Measurements from ENCODE around the gene RPTOR. TPM values are rescaled to one million over a fixed set of nuclear protein-coding genes. Genes with fewer than 3 reads are reported as not detected.

The RPTOR gene
- polyA plus RNA-seq, 3 donors from 2014 or later: 1.8 to 10.2 (median 3.8) TPM

- Mint-ChIP-seq H3K4me3 (no peak overlapping the region), H3K27me3 (ENCODE audit: low read depth in 3 of 3) (peaks cover 0 to 8% (median 2%) of the 10 kb centered on the region in 3 donors), H3K27ac (no peak overlapping the region), H3K9me3 (no peaks in the 10 kb centered on the region), H3K4me1 (peaks cover 0 to 6% of the 10 kb centered on the region in 2 donors), H3K36me3 (peaks cover 0 to 7% (median 0%) of the 10 kb centered on the region in 3 donors)
- no peak for DNase-seq
Observed at GRCh38 chr17:80817861-80818260, 273.2 kb downstream of the RPTOR start.

- no peak for DNase-seq
- Mint-ChIP-seq H3K27ac (no peak overlapping the region), H3K36me3 (peaks cover 4 to 6% (median 5%) of the 10 kb centered on the region in 3 donors), H3K9me3 (no peaks in the 10 kb centered on the region), H3K4me3 (no peak overlapping the region), H3K4me1 (peaks cover 0 to 5% of the 10 kb centered on the region in 2 donors), H3K27me3 (ENCODE audit: low read depth in 3 of 3) (peaks cover 0 to 8% (median 2%) of the 10 kb centered on the region in 3 donors)
Observed at GRCh38 chr17:80818871-80819270, 274.2 kb downstream of the RPTOR start.

DNA sequence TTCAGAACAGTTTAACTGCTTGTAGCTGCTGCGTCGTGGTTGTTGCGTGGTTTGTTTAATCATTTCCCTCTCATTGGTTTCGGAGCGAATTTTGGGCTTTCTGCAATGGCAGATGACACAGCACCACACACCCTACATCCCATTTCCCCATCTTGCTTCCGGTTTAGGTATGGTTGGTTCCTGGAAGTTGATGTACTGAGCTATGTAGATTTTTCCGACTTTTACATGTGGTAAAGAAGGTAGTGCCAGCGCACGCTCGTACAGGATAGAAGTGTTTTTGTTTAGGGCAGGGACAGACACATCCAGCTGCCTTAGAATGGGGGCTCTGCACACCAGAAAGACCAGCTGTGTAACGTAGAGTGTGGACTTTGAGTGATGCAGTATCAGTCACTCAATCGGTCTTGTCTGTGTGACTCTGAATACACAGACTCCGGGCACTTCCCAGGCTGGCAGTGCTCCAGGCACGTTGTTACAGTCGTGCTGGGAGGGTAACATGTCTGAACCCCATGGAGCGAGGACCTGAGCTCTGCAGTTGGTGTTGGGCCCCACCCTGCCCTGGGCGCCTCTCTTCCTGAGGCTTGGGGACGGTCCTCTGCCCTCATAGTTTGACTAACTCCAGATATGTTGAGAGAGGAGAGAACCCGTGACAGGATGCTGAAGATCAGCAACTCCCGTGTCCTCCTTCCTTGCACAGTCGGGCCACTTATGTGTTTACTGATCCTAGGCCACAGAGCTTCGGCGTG lies 275.0 kb downstream of the RPTOR start:
- H3K27me3 Mint-ChIP-seq (ENCODE audit: low read depth in 3 of 3): peaks cover 0 to 7% (median 2%) of the 10 kb centered on the region in 3 donors
- DNase-seq: no peak
- H3K27ac Mint-ChIP-seq: no peak overlapping the region
- no peak overlapping the region for H3K4me3 Mint-ChIP-seq
- H3K9me3 Mint-ChIP-seq: no peaks in the 10 kb centered on the region
- H3K4me1 Mint-ChIP-seq: peaks cover 0 to 5% of the 10 kb centered on the region in 2 donors
- peaks cover 4 to 6% (median 5%) of the 10 kb centered on the region in 3 donors for H3K36me3 Mint-ChIP-seq

GRCh38 chr17:80820331-80820730 lies 275.7 kb downstream of the RPTOR start:
- Mint-ChIP-seq H3K4me1 (peaks cover 0 to 5% of the 10 kb centered on the region in 2 donors), H3K27me3 (ENCODE audit: low read depth in 3 of 3) (peaks cover 0 to 3% (median 2%) of the 10 kb centered on the region in 3 donors), H3K9me3 (no peaks in the 10 kb centered on the region), H3K4me3 (no peak overlapping the region), H3K27ac (peak overlapping the region in 1 of 6 donors; percentile 17), H3K36me3 (peaks cover 4 to 6% (median 5%) of the 10 kb centered on the region in 3 donors)
- DNase-seq: no peak

- Mint-ChIP-seq H3K9me3 (no peaks in the 10 kb centered on the region), H3K36me3 (peaks cover 4 to 6% (median 5%) of the 10 kb centered on the region in 3 donors), H3K4me3 (no peak overlapping the region), H3K27me3 (ENCODE audit: low read depth in 3 of 3) (peaks cover 0 to 2% (median 2%) of the 10 kb centered on the region in 3 donors), H3K4me1 (peaks cover 0 to 5% of the 10 kb centered on the region in 2 donors), H3K27ac (no peak overlapping the region)
- no peak for DNase-seq
Observed at GRCh38 chr17:80821546-80821945, 276.9 kb downstream of the RPTOR start.

- no peak overlapping the region for H3K27ac Mint-ChIP-seq
Observed at GRCh38 chr17:80822021-80822699, 277.5 kb downstream of the RPTOR start.

GRCh38 chr17:80822700-80823410 lies 278.2 kb downstream of the RPTOR start:
- Mint-ChIP-seq H3K9me3 (no peaks in the 10 kb centered on the region), H3K4me1 (peaks cover 0 to 5% of the 10 kb centered on the region in 2 donors), H3K27me3 (ENCODE audit: low read depth in 3 of 3) (peaks cover 0 to 3% (median 3%) of the 10 kb centered on the region in 3 donors), H3K4me3 (no peak overlapping the region), H3K36me3 (peaks cover 4 to 6% (median 5%) of the 10 kb centered on the region in 3 donors), H3K27ac (no peak overlapping the region)
- DNase-seq: no peak

More at GRCh38 chr17:80822021-80822699, 277.5 kb downstream of the RPTOR start:
- peaks cover 4 to 6% (median 5%) of the 10 kb centered on the region in 3 donors for H3K36me3 Mint-ChIP-seq
- no peaks in the 10 kb centered on the region for H3K9me3 Mint-ChIP-seq
- no peak overlapping the region for H3K4me3 Mint-ChIP-seq
- peaks cover 0 to 5% of the 10 kb centered on the region in 2 donors for H3K4me1 Mint-ChIP-seq
- no peak for DNase-seq
- H3K27me3 Mint-ChIP-seq (ENCODE audit: low read depth in 3 of 3): peaks cover 0 to 3% (median 2%) of the 10 kb centered on the region in 3 donors

DNA sequence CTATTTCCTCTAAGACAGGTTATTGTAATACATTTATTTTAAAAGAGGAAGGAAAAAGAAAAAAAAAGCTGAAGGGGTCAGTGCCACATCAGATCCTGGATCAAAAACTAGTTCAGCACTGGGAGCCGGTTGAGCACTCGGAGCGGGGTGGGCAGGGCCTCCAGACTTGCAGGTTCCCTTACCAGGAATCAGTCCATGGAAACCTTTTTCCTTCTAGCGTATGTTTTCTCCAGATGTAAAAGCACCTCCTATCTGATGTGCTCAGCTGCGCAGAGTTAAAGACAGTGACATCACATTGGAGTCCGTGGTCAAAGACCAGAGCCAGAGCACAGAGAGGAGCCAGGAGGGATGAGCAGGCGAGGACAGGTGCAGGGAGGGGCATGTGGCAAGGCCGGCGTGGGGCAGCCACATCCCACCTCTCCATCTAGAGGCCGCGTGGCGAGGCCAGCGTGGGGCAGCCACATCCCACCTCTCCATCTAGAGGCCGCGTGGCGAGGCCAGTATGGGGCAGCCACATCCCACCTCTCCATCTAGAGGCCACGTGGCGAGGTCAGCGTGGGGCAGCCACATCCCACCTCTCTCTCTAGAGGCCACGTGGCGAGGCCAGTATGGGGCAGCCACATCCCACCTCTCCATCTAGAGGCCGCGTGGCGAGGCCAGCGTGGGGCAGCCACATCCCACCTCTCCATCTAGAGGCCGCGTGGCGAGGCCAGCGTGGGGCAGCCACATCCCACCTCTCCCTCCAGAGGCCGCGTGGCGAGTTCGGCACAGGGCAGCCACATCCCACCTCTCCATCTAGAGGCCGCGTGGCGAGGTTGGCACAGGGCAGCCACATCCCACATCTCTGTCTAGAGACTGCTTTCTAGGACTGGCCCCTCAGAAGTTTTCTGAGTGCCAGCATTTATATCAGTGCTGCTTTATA lies 280.2 kb downstream of the RPTOR start:
- no peak overlapping the region for H3K27ac Mint-ChIP-seq
- peaks cover 4 to 9% (median 5%) of the 10 kb centered on the region in 3 donors for H3K36me3 Mint-ChIP-seq
- H3K4me1 Mint-ChIP-seq: no peaks in the 10 kb centered on the region
- peaks cover 0 to 4% (median 3%) of the 10 kb centered on the region in 3 donors for H3K27me3 Mint-ChIP-seq (ENCODE audit: low read depth in 3 of 3)
- H3K4me3 Mint-ChIP-seq: no peak overlapping the region
- no peak for DNase-seq
- H3K9me3 Mint-ChIP-seq: no peaks in the 10 kb centered on the region

DNA sequence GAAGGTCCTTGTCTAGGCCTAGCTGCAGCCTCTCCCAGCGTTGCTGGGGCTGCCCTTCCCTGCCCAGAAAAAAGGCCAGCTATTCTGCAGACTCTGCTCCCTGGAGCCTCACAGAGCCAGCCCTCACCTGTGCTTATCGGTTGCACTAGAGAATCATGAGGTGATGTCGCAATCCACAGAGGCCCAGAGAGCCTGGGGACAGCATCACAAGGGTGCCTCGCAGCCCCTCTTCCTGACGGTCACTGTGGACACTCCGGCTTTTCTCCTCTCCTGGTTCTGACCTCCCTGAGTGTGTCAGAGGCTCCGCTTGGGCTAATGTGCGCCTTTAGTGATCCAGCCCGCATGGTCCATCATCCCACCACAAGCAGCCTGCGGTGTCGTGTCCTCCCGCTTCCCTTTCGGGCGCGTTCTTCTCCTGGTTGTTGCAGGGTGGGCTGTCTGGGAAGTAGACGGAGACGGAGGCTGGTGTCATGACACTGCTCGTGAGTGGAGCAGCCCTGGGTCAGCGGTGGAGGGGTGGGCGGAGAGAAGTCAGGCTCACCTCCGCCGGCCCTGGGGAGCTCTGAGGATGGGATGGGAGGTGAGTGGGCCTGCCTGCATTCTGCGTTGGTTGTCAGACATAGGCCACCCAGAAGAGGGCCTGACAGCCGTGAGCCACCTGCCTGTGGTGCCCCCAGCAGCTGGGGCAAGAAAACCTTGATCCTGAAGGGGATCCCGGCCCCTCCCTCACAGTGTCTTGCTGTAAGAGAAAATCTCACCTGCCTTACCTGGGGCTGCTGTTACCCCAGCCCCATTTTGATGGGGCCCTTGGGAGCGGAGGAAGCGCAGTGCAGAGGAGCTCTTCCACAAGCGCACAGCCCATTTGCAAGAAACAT lies 281.1 kb downstream of the RPTOR start:
- H3K27ac Mint-ChIP-seq: no peak overlapping the region

DNA sequence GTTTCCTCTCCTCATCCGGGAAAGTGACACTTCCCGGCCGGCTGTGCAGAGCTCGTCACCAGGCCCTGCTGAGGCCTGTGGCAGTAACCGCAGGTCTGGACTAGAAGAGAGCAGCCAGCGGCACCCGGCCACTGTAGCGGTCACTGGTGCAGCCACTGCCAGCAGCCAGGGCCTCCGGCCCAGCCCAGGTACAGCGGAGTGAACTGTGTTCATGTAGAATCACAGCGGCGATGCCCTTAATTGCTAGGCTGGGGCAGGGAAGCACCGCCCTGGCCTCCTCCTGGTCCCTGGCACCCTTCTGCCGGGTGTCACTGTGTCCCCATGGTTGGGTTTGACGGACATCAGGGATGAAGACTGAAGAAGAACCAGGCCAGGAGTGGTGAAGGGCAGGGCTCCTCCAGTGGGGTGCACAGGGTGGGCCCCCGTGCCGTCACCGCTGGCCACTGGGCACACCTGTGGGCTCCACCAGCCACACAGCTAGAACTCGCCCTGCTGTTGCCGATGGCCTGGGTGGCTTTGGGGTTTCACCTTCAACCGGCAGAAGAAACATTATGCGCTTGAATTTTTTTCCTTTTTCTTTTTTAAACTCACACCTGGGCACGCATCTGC lies 281.8 kb downstream of the RPTOR start:
- Mint-ChIP-seq H3K36me3 (peaks cover 4 to 9% (median 5%) of the 10 kb centered on the region in 3 donors), H3K9me3 (no peaks in the 10 kb centered on the region), H3K4me1 (peaks cover under 1 to 3% of the 10 kb centered on the region in 2 donors), H3K4me3 (no peak overlapping the region), H3K27me3 (ENCODE audit: low read depth in 3 of 3) (peaks cover 0 to 4% (median 2%) of the 10 kb centered on the region in 3 donors), H3K27ac (no peak overlapping the region)
- DNase-seq: no peak

More for the DNA sequence above, 281.1 kb downstream of the RPTOR start:
- Mint-ChIP-seq H3K4me3 (no peak overlapping the region), H3K9me3 (no peaks in the 10 kb centered on the region), H3K4me1 (peaks cover 0 to 3% of the 10 kb centered on the region in 2 donors), H3K36me3 (peaks cover 4 to 9% (median 5%) of the 10 kb centered on the region in 3 donors), H3K27me3 (ENCODE audit: low read depth in 3 of 3) (peaks cover 0 to 4% (median 3%) of the 10 kb centered on the region in 3 donors)
- DNase-seq: no peak

GRCh38 chr17:80826955-80827645 lies 282.5 kb downstream of the RPTOR start:
- no peak overlapping the region for H3K27ac Mint-ChIP-seq
- no peaks in the 10 kb centered on the region for H3K9me3 Mint-ChIP-seq
- H3K27me3 Mint-ChIP-seq (ENCODE audit: low read depth in 3 of 3): peaks cover 0 to 4% (median 2%) of the 10 kb centered on the region in 3 donors
- peak in 1 of 3 donors; percentile 15 for DNase-seq
- peaks cover 4 to 9% (median 5%) of the 10 kb centered on the region in 3 donors for H3K36me3 Mint-ChIP-seq
- no peak overlapping the region for H3K4me3 Mint-ChIP-seq
- H3K4me1 Mint-ChIP-seq: peaks cover 7 to 10% of the 10 kb centered on the region in 2 donors

All from immature natural killer cell (primary cell).